ENCODE data around the gene RBMS3. TPM values are rescaled to one million over a fixed set of nuclear protein-coding genes. Genes with fewer than 3 reads are reported as not detected.
"Not testable (repeated sequence)": the region's sequence is repeated elsewhere in the genome, so short reads cannot be mapped to it uniquely, and the experiment has no call there.

RBMS3 gene
- total RNA-seq, 1 donor from 2014 or later = 49.0 TPM

- no peak for DNase-seq (ENCODE audit: low spot score)
- intact Hi-C loops (cut with DNase I) = loop anchor here (5.0 kb wide), 6 partner anchors 62 to 842 kb away; no protein-coding TSS in a partner anchor
Observed at GRCh38 chr3:29759411-29760225, 478.7 kb downstream of the RBMS3 start.

GRCh38 chr3:29760226-29760685 lies 479.4 kb downstream of the RBMS3 start:
- no peak for DNase-seq (ENCODE audit: low spot score)
- intact Hi-C loops (cut with DNase I) = loop anchor here (5.0 kb wide), 4 partner anchors 78 to 843 kb away; no protein-coding TSS in a partner anchor

- intact Hi-C loops (cut with DNase I) = loop anchor here (5.0 kb wide), 4 partner anchors 79 to 844 kb away; no protein-coding TSS in a partner anchor
- DNase-seq (ENCODE audit: low spot score) = no peak
Observed at GRCh38 chr3:29761517-29761916, 480.6 kb downstream of the RBMS3 start.

GRCh38 chr3:29763115-29763514 lies 482.2 kb downstream of the RBMS3 start:
- intact Hi-C loops (cut with DNase I) = loop anchor here (5.0 kb wide), 4 partner anchors 81 to 846 kb away; no protein-coding TSS in a partner anchor
- no peak for DNase-seq (ENCODE audit: low spot score)

GRCh38 chr3:29764041-29764440 lies 483.2 kb downstream of the RBMS3 start:
- intact Hi-C loops (cut with DNase I) = loop anchor here (5.0 kb wide), 4 partner anchors 82 to 847 kb away; no protein-coding TSS in a partner anchor
- DNase-seq (ENCODE audit: low spot score) = no peak

- no peak for DNase-seq (ENCODE audit: low spot score)
- intact Hi-C loops (cut with DNase I) = loop anchor here (5.0 kb wide), 4 partner anchors 82 to 847 kb away; no protein-coding TSS in a partner anchor
Observed at GRCh38 chr3:29764603-29765254, 483.9 kb downstream of the RBMS3 start.

- no peak for DNase-seq (ENCODE audit: low spot score)
- intact Hi-C loops (cut with DNase I) = no loop called here
Observed at GRCh38 chr3:29771602-29772001, 490.7 kb downstream of the RBMS3 start.

GRCh38 chr3:29772436-29772835 lies 491.6 kb downstream of the RBMS3 start:
- no peak for DNase-seq (ENCODE audit: low spot score)
- intact Hi-C loops (cut with DNase I) = no loop called here

GRCh38 chr3:29773481-29773880 lies 492.6 kb downstream of the RBMS3 start:
- no peak for DNase-seq (ENCODE audit: low spot score)
- intact Hi-C loops (cut with DNase I) = no loop called here

GRCh38 chr3:29775340-29775739 lies 494.5 kb downstream of the RBMS3 start:
- DNase-seq (ENCODE audit: low spot score) = no peak
- intact Hi-C loops (cut with DNase I) = no loop called here

GRCh38 chr3:29777869-29778268 lies 497.0 kb downstream of the RBMS3 start:
- DNase-seq (ENCODE audit: low spot score) = no peak
- intact Hi-C loops (cut with DNase I) = no loop called here

- intact Hi-C loops (cut with DNase I) = no loop called here
- DNase-seq (ENCODE audit: low spot score) = no peak
Observed at GRCh38 chr3:29789686-29790085, 508.8 kb downstream of the RBMS3 start.

GRCh38 chr3:29796808-29797207 lies 515.9 kb downstream of the RBMS3 start:
- intact Hi-C loops (cut with DNase I) = no loop called here
- no peak for DNase-seq (ENCODE audit: low spot score)

- DNase-seq (ENCODE audit: low spot score) = no peak
- intact Hi-C loops (cut with DNase I) = no loop called here
Observed at GRCh38 chr3:29802057-29802456, 521.2 kb downstream of the RBMS3 start.

GRCh38 chr3:29804044-29804443 lies 523.2 kb downstream of the RBMS3 start:
- no peak for DNase-seq (ENCODE audit: low spot score)
- intact Hi-C loops (cut with DNase I) = no loop called here

GRCh38 chr3:29805757-29806156 lies 524.9 kb downstream of the RBMS3 start:
- DNase-seq (ENCODE audit: low spot score) = no peak
- intact Hi-C loops (cut with DNase I) = no loop called here

GRCh38 chr3:29808324-29808723 lies 527.5 kb downstream of the RBMS3 start:
- DNase-seq (ENCODE audit: low spot score); intact Hi-C loops (cut with DNase I): not testable (repeated sequence)

- no peak for DNase-seq (ENCODE audit: low spot score)
- intact Hi-C loops (cut with DNase I) = no loop called here
Observed at GRCh38 chr3:29822071-29822470, 541.2 kb downstream of the RBMS3 start.

- no peak for DNase-seq (ENCODE audit: low spot score)
- intact Hi-C loops (cut with DNase I) = no loop called here
Observed at GRCh38 chr3:29823233-29823632, 542.4 kb downstream of the RBMS3 start.

GRCh38 chr3:29826712-29827111 lies 545.8 kb downstream of the RBMS3 start:
- intact Hi-C loops (cut with DNase I) = no loop called here
- no peak for DNase-seq (ENCODE audit: low spot score)

- intact Hi-C loops (cut with DNase I) = no loop called here
- no peak for DNase-seq (ENCODE audit: low spot score)
Observed at GRCh38 chr3:29827756-29828155, 546.9 kb downstream of the RBMS3 start.
